OCI-LY7 (cell line): Measurements from ENCODE around the gene SCGB1C1.

Source experiments
- EZH2phosphoT487 ChIP-seq: fragments of 200-600 bp; sonication (generic); IDR thresholded peaks from 2 replicates; pipeline ENCODE4 v1.6.1; 2018; ENCODE audit warnings: low read depth, borderline replicate concordance, mild to moderate bottlenecking, mixed run types, antibody characterized with exemption, low read length, moderate library complexity, mixed read lengths
- TF ChIP-seq, protein P1 (sequence below): fragments of 200-600 bp; sonication (generic); conservative IDR thresholded peaks from 2 replicates; pipeline ENCODE4 v1.5.1; 2014; ENCODE audit warnings: mild to moderate bottlenecking, antibody characterized with exemption, low read length, moderate library complexity, mixed read lengths

DNA sequence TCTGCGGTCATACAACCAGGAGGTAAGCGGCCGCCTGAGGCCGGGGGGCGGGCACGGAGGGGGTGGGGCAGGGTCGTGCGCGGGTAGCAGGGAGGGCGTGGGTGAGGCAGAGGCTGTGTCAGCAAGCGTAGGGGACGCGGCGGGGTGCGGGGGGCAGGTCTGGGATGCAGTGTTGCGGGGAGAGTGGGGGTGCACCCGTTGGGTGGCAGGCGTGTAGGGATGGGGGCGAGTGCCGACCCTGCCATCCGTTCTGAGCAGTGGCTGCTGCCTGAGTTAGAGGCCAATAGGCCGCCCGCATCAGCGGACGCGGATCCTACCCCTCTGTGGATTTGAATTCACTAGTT is 16.0 kb downstream of the SCGB1C1 start:
- TF ChIP-seq, protein P1, sequence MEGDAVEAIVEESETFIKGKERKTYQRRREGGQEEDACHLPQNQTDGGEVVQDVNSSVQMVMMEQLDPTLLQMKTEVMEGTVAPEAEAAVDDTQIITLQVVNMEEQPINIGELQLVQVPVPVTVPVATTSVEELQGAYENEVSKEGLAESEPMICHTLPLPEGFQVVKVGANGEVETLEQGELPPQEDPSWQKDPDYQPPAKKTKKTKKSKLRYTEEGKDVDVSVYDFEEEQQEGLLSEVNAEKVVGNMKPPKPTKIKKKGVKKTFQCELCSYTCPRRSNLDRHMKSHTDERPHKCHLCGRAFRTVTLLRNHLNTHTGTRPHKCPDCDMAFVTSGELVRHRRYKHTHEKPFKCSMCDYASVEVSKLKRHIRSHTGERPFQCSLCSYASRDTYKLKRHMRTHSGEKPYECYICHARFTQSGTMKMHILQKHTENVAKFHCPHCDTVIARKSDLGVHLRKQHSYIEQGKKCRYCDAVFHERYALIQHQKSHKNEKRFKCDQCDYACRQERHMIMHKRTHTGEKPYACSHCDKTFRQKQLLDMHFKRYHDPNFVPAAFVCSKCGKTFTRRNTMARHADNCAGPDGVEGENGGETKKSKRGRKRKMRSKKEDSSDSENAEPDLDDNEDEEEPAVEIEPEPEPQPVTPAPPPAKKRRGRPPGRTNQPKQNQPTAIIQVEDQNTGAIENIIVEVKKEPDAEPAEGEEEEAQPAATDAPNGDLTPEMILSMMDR = no peak
- no peak for TF ChIP-seq EZH2phosphoT487
